ENCODE measurements around the gene MYOD1.

Gene MYOD1

DNA sequence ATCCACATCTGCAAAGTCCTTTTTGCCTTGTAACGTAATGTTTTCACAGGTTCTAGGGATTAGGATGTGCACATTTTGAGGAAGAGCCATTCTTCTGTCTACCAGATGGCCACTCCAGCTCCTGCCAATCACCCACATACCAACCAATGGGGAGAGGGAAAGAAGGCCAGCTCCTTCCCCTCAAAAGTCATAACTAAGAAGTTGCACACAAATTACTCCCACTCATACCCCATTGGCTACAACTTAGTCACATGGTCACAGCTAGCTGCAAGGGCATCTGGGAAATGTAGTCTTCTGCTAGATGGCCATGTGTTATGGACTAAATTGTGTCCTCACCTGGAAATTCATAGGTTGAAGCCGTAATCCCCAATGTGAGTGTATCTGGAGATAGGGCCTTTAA is 15.4 kb upstream of the MYOD1 start:
- TF ChIP-seq, protein P1, sequence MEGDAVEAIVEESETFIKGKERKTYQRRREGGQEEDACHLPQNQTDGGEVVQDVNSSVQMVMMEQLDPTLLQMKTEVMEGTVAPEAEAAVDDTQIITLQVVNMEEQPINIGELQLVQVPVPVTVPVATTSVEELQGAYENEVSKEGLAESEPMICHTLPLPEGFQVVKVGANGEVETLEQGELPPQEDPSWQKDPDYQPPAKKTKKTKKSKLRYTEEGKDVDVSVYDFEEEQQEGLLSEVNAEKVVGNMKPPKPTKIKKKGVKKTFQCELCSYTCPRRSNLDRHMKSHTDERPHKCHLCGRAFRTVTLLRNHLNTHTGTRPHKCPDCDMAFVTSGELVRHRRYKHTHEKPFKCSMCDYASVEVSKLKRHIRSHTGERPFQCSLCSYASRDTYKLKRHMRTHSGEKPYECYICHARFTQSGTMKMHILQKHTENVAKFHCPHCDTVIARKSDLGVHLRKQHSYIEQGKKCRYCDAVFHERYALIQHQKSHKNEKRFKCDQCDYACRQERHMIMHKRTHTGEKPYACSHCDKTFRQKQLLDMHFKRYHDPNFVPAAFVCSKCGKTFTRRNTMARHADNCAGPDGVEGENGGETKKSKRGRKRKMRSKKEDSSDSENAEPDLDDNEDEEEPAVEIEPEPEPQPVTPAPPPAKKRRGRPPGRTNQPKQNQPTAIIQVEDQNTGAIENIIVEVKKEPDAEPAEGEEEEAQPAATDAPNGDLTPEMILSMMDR (conservative IDR thresholded peaks at IDR 0.05) = no peak
- H3K27ac ChIP-seq = no peak overlapping the region

DNA sequence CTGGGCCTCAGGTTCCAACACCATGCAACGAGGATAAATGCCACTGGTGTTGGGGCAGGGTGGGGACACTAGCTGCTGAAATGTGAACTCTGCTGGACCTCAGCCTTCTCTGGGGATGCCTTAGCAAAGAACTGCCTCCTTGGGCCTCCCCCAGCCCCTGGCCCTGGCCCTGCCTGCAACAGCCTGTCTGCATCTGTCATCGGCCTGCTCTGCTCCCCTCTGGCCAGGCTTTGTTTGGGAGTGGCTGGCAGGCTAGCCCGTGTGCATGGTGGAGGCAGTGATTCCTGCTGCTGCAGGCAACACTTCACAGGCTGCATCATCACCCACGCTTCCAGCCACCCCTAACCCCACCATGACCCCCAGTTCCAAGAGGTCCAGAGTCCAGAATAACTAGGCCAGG is 11.5 kb upstream of the MYOD1 start:
- no peak overlapping the region for H3K27ac ChIP-seq
- TF ChIP-seq, protein P1 (conservative IDR thresholded peaks at IDR 0.05) = no peak

DNA sequence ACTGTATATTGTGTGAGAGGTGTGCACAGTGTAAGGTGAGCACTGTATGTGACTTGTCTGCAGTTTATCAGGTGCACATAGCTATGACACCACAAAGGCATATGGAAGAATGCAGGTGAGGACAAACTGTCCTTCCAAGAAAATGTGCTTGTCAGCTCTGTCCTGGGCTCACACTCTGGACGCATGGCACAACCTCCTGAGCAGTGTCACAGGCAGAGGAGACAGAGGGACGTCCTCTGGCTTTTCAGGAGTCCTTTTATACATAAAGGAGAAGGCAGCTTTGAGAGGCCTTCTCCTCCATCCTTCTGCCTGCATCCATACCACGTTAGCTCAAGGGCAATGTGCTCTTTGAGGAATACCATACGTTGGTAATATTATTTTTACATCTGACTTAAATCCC is 7.5 kb upstream of the MYOD1 start:
- TF ChIP-seq, protein P1 (conservative IDR thresholded peaks at IDR 0.05) = no peak
- H3K27ac ChIP-seq = no peak overlapping the region

DNA sequence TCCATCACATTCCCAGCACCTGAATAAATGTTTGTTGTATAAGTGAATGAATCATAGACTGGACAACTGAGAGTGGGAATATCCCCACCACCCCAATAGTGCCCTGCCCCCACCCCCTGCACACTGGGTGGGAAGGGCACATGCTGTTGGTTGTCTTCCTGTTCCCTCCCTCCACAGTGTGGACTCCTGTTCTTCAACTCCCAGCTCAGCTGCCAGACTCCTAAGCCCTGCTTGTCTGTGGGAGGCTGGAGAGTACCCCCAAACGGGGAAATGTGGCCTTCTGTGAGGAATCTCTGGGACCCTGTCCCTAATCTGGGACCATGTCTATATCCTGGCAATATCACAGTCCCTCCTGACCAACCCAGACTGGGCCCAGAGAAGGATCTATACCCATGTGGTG is 5.5 kb upstream of the MYOD1 start:
- TF ChIP-seq, protein P1 (conservative IDR thresholded peaks at IDR 0.05) = no peak
- H3K27ac ChIP-seq = no peak overlapping the region

DNA sequence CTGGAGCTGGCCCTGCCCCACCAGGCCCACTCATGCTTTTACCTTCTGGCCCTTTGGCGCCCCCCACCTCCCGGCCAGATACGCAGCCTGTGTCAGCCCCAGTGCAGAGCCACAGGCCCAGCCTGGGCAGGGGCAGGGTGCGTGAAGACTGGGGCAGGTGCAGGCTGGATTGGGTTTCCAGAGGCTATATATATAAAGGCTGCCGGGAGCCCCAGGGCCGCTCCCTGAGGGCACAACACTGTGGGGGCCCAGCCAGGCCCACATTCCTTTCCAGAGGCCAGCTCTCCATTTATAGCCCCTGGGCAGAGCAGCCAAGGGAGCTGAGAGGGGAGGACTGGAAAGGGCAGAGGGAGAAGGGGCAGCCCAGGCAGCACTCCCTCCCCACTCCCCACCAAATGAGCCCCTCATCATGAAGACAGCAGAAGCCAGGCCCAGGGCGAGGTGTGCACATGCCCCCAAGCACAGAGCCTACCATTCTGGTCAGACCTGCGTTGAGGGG is 5.0 kb upstream of the MYOD1 start:
- TF ChIP-seq, protein P1 (conservative IDR thresholded peaks at IDR 0.05) = no peak
- H3K27ac ChIP-seq = no peak overlapping the region

DNA sequence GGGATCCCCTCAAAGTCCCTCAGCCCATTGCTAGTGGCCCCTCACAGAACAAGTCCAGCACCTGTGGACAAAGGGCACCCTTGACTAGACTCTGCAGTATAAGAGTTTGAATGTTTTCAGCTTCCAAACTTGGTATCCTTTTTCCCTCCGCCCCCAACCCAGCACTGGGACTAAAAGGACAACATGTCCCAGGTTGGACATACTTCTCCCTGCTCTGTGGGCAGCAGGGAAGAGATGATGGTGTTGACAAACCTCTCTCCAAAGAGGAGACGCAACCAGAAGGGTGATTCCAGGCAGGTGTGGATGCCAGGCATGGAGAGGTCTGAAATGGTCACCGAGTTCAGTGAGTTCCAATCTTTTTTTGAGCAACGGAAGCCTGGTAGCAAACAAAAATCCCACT is 4.5 kb upstream of the MYOD1 start:
- H3K27ac ChIP-seq = no peak overlapping the region
- TF ChIP-seq, protein P1 (conservative IDR thresholded peaks at IDR 0.05) = no peak

DNA sequence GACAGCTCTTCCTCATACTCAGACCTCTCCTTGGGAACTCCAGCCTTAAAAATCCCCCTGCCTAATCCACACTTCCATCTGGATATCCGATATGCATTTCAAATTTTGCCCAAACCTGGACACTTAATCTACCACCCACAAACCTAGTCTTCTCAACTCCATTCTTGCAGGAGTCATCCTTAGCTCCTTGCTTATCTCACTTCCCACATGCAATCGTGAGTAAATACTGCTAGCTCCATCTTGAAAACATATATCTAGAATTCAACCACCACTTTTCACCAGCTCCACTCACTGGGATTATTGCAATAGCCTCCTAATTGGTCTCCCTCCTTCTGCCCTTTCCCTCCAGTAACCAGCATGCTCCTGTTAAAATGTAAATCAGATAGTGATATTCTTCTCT is 2.6 kb upstream of the MYOD1 start:
- no peak overlapping the region for H3K27ac ChIP-seq
- TF ChIP-seq, protein P1 (conservative IDR thresholded peaks at IDR 0.05) = no peak

Data from VCaP (cell line).